NCI-H345 treated with DMSO at 0.1 percent for 48 hours (cell line): Measurements from ENCODE around the gene DOCK11.
"Not testable (repeated sequence)": the region's sequence is repeated elsewhere in the genome, so short reads cannot be mapped to it uniquely, and the experiment has no call there.

Experiments
- DNase-seq: peaks from one replicate; lab custom pipeline; 2025; ENCODE audit not compliant: unreplicated experiment; lab: John Stamatoyannopoulos, UW

DOCK11 gene

DNA sequence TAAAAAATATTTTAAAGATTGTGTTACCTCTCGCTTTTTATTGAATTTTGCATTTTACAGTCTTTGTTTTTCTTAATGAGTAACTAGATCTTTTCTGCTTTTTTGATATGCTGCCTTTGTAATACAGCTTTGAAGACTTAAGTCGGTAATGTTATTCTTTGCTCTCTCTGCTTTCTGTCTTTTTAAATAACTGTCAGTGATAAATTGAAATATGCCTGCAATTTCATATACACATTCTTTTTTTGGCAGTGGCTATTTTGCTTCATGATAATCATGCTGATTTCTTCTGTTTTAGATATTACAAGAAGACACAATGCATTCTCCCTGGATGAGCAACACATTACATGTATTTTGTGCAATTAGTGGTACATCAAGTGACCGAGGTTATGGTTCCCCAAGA, 189.8 kb downstream of the DOCK11 start:
- DNase-seq = no peak

DNA sequence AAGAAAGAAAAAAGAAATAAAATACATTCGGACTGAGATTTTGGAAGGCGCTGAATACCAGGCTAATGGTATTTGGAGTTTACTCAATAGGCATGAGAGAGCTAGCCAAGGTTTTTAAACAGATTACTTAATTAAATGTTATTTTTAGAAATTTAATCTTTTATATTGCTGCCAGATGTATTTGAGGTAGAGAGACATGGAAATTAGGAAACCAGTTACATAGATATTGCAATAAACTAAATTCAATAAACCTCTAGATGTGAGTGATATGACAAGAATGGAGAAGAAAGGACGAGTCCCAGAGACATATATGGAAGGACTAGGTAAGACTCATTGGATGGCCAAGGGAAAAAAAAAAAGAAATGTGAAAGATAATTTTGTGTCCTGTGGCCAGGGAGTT, 193.3 kb downstream of the DOCK11 start:
- no peak for DNase-seq

DNA sequence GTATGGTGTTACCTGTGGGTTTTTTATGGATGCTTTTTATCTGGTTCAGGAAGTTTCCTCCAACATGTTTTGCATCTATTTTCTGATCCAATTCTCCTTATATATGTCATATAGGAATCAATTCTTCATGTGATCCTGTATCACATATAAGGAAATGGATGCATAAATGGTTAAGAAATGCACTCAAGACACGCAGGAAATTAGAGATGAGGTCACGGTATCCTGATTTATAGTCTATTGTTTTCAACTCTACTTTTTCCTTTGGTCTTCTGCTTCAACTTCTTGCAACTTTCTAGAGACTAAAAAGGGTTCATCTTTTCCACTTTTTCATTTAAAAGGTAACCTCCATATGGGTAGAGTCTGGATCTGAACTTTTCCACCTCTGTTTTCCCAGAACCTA, 198.2 kb downstream of the DOCK11 start:
- no peak for DNase-seq

DNA sequence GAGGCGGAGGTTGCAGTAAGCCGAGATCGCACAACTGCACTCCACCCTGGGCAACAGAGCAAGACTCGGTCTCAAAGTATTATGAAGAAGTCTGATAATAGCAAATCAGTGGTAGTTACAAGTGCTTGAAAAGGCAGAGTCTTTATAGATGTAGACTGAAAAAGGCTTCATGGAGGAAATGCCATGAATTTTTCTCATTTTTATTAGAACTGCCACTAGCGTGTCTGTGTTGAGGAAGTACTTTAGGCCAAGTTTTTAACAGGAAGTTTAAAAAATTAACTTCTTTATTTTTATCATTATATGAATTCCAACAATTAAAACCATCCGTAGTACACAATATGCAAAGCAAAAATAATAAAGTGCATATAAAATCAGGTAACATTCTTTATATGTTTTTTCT, 199.0 kb downstream of the DOCK11 start:
- DNase-seq = no peak

DNA sequence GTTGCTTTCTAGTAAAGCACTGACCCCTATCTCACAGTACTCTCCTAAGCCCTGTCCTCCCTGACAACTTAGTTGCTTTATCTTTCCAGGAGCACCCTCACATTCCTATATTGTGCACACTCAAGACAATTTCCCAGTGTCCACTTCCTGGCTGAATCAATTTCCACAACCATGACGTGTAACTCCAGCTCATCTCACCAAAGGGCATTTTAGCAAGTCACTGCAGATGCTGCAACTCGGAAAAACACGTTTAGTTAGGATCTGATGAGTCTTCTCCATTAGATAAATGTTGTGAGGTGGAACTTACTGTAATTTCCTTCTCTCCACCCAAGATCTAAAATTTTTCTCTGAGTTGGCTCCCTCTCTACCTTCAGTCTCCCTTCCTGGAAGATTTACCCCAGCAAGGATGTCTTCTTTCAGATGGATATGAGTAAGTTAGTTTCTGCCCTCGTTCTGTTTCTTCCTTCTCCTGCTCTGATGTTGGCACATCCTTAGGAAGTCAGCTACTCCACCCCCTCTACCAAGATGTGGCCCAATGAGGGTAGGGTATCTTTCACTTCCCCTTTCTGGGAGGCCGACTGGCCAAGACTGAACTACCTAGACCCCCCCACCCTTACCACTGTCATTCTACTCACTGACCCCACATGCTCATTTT, 203.0 kb downstream of the DOCK11 start:
- no peak for DNase-seq

DNA sequence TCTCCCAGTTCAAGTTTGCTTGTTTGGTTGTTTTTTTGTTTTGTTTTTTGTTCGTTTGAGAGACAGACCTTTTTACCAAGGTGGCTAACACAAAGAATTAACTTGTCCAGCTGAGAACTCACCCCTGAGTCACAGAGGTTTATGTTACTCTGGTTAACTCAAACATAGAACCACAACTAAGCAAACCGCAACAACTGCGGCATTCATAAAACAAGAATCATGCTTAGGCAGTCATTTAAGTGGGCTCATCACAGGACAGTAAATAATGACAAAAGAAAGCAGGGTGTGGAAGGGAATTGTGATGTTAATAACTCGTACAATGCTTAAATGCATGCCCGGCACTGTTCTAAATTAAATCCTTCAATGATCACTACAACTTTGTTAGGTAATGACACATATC, 207.1 kb downstream of the DOCK11 start:
- DNase-seq = no peak

DNA sequence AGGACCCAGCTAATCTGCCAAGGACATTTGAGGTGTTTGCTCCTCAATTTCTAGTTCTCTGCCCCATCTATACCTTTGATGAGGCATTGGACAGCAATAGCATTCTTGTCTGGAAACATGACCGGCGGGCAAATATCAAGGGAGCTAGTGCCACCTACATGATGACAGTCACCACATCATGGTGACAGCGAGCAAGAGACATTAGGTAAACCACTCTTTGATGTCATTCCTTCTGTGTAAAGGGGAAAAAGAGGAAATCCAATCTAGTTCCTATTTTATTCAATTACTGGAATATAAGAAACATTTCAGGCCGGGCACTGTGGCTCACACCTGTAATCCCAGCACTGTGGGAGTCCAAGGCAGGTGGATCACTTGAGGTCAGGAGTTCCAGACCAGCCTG, 211.1 kb downstream of the DOCK11 start:
- no peak for DNase-seq

DNA sequence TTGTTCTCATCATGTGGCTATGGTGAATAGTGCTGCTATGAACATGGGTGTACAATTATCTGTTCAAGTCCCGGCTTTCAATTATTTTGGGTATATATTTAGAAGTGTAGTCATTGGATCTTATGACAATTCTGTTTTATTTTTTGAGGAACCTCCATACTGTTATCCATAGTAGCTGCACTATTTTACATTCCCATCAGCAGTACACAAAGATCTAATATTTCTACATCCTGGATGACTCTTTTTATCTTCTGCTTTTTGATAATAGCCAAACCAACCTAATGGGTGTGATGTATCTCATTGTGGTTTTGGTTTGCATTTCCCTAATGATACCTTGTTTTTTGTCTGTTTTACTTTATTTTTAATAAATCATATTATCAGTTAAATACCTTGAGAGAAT, 218.9 kb downstream of the DOCK11 start:
- no peak for DNase-seq

DNA sequence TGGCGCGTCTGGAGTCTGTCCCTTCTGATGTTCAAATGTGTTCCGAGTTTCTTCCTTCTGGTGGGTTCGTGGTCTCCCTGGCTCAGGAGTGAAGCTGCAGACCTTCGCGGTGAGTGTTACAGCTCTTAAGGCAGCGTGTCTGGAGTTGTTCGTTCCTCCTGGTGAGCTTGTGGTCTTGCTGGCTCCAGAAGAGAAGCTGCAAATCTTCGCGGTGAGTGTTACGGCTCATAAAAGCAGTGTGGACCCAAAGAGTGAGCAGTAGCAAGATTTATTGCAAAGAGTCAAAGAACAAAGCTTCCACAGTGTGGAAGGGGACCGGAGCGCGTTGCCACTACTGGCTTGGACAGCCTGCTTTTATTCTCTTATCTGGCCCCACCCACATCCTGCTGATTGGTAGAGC, 220.3 kb downstream of the DOCK11 start:
- not testable (repeated sequence) for DNase-seq

DNA sequence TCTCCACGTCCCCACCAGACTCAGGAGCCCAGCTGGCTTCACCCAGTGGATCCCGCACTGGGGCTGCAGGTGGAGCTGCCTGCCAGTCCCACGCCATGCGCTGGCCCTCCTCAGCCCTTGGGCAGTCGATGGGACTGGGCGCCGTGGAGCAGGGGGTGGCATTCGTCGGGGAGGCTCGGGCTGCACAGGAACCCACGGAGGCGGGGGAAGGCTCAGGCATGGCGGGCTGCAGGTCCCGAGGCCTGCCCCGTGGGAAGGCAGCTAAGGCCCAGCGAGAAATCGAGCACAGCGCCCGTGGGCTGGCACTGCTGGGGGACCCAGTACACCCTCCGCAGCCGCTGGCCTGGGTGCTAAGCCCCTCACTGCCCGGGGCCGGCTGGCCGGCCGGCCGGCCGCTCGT, 221.2 kb downstream of the DOCK11 start:
- DNase-seq = not testable (repeated sequence)

DNA sequence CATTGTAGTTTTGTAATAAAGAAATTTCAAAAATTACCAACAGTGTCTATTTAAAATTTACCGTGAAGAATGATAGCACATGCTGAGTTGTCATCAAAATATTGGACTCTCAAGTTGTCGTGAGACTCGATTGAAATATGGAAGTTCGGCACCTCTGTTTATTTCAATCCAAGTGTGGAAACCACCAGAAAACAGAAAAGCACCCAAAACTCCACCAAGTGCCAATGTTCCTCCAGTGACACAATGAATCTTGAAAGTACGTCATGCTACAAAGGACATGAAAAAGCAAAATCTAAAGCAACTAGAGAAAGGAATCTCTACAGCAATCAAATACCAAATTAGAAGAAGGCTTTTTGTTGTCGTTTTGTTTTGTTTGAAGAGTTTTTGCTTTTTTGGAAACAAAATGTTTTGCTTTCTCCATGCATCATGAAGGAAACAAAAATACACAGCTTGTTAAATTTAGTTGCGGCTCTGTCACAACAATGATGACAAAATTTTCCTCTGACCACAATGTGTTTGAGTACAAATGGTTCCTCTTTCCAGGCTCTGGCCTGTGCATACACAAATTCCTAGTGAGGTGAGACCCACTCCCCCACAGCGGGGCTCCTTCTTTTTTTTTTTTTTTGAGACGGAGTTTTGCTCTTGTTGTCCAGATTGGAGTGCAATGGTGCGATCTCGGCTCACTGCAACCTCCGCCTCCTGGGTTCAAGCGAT, 222.2 kb downstream of the DOCK11 start:
- DNase-seq = no peak

DNA sequence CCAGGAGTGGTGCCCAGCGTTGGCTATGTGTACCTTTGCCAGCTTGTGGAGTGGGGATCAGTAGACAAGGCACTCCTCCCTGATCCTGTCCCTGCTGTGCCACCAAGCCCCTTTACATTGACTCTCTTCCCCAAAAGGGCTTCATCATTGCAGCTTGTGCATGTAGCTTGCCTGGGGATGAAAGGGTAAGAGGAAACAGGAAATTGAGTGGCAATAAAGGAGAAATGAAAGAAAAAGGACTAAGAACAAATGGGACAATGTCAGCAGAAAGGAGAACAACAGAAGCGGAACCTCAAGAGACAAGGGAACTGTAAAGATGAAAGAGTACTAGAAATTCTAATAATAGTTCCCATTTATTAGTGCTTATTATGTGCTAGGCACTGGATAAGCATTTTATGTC, 223.1 kb downstream of the DOCK11 start:
- DNase-seq = no peak

DNA sequence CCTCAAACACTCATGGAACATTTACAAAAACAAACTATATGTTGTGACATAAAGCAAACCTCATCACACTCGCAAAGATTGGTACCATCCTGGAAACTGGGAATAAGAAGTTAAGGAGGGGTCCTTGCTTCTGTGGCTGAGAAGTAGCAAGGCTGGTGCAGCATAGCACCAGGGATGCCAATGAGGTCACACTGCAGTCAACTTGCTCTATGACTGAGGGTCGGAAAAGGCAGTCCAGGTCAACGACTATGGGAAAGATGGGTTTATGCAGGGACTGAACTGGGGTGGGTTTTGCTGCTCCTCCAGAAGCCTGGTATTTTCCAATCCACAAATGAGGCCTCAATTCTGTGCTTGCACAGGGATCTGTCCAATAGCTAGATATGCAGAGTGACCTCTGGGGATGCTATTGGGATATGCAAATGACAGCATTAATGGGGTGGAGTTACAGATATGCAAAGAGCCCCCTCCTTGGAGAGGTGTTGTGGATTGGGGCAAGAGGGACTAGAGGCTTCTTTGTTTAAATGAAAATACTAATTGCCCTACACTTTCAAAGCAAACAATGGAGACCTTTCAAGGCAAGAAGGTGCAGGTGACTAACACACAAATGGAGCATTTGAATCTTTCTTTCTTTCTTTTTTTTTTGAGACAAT, 224.6 kb downstream of the DOCK11 start:
- DNase-seq = no peak

DNA sequence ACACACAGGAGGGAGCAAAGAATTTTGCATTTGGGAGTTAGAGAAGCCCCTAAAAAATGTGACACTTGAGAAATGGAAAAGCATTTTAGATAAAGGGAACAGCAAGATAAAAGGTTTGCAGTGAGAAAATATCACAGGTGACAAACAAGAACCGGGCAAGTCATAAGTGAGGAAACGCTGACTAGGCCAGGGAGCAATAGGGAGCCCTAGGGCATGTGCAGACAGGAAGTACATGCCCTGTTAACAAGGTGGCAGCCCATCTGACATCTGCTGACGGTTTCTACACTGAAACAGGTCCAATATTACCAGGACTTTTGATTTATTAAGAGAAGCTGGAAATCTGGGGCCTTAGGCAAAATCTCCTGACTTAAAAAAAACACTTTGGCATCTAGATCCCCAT, 227.8 kb downstream of the DOCK11 start:
- DNase-seq = no peak

DNA sequence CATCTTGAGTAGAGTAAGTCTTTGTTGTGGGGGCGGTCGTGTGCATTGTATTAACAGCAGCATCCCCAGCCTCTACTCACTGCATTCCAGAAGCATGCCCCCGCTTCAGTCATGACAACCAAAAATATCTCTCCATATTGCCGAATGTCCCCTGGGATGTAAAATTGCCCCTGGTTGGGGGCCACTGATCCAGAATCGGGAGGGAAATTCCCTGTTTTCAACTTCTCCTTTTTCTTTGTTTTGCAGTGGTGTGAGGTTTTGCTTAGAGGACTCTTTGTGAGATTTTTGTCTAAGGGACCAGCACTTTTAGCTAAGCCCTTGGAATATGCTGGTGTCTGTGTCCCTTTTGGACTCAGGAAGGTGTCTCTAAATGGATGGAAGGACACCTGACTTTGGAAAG, 228.8 kb downstream of the DOCK11 start:
- no peak for DNase-seq

DNA sequence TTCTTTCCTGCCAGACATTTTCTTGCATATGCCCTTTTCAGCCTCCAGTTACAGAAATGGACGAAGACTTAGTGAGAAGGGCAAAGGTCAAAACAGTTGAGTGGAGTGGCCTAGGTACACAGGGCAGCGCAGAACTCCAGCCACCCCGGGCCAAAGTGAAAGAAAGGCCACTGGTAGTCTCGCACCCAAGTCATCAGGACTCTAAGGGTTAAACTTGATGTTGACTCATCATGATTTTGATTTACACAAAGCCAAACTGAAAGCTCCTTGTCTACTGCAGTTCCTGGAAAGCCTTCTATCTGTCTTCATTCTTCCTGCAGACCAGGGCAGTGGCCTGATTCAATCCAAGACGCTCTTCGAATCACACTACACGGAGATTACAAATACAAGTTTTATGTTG, 229.2 kb downstream of the DOCK11 start:
- DNase-seq = no peak

DNA sequence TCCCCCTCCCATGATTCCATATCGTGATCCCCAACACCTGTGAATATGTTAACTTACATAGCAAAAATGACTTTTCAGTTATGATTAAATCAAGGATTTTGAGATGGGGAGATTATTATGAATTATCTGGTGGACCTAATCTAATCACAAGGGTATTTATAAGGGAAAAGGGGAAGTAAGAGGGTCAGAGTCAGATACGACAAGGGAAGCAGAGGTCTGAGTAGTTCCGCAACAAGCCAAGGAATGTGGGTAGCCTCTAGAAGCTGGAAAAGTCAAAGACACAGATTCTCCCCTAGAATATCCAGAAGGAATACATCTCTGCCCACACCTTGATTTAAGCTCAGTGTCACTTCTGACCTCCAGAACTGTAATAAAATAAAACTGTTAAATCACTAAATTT, 230.8 kb downstream of the DOCK11 start:
- no peak for DNase-seq

DNA sequence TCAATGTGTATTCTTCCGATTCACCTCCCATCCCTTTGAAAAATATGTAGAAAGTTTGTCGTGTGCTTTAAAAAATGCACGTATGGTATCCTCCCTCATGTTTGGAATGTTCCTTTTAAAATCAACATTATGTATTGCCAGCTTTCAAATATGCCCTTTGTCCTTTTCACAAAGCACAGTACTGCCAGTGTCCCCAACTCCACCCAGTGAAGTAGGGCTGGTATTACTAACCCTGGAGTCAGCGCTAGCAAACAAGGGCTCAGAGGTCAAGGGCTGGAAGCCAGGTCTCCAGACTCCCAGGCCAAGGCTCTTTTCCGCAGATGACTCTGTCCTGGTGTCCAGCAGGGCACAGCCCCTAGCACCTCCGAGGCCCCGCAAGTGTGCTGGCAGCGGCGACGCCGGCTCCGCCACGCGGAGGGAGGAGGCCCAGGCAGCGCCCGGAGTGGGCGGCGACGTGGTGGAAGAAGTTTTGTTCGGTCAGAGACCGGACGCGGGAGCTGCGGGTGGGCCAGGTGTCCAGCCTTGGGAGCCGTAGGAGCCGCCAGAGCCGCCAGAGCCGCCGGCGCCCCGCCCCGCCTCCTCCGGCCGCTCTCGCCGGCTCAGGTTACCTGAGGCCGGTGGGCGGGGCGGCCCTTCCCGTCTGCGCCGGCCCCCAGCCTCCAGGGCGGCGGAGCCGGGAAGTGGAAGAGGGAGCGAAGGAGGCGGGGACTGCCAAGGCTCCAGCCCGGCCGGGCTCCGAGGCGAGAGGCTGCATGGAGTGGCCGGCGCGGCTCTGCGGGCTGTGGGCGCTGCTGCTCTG, 231.5 kb downstream of the DOCK11 start, which contains the start of gene IL13RA1:
TSS of gene IL13RA1 (plus strand) at position 720 of the 799 bp plus-strand sequence. CDS start at position 753, 33 bp downstream.
- peak; percentile 28 for DNase-seq

DNA sequence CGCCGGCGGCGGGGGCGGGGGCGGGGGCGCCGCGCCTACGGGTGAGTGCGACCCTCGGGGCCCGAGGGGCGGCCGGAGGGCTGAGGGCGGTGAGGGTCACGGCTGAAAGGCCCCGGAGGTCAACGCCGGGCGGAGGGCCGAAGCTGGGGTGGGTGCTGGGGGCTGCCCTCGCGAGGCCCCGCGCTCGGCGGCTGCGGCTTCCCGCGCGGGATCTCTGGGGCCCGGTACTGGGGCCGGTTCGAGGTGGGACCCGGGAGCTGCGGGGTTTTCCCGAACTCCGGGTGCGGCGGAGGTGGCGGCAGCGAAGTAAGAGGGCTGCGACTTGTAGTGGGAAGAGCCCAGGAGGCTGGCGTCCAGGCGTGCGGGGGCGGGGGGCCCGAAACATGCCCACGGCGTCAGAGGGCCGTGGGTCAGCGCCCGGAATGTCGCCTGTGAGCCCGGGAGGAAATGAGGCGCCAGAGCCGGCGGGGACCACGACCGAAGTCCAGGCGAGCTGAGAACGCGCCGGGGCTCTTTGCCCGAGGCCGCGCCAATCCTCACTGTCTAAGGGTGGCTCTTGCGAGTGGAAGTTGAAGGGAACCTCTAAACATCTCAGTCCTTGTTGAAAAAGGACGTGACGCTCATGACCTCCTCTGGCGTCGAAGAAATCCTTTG, 232.2 kb downstream of the DOCK11 start:
- no peak for DNase-seq

DNA sequence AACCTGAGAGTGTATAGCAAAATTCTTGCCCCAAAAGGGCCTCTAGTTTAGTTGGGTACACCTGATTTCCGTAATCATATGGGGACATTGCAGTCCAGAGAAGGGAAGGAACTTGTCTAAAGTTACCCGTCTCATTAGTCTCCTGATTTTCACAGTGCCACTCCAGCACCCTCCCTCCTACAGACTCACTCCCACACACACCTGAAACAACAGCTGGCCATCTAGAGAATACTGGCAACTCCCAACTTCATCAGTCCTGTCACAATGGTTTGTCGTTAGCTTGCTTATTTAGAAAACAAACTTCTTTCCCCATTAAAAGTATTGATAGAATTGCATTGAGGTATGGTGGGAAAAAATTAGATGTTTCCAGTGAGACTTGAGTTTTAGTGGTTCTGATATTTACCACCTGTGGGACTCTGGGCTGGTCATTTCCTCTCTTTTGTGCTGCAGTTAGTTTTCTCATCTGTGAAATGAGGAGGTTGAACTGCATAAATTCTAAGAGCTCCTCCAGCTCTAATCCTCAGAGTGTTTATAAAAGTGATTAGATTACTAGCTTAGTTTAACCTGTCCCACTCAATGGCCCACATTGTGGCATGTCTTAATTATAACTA, 233.5 kb downstream of the DOCK11 start:
- DNase-seq = no peak
